ENCODE data around the gene CSF2RB. TPM values are rescaled to one million over a fixed set of nuclear protein-coding genes. Genes with fewer than 3 reads are reported as not detected.

Gene CSF2RB
- total RNA-seq, 2 experiments from 2014 or later = 0.22 to 0.48 TPM

GRCh38 chr22:36948273-36949225 lies 35.1 kb downstream of the CSF2RB start:
- Mint-ChIP-seq H3K4me1 (ENCODE audit: low read depth) (peaks cover 3% of the 10 kb centered on the region), H3K4me3 (no peak overlapping the region), H3K9me3 (no peaks in the 10 kb centered on the region), H3K27ac (no peak overlapping the region), H3K36me3 (no peaks in the 10 kb centered on the region), H3K27me3 (peaks cover 4% of the 10 kb centered on the region)
- POLR2A ChIA-PET = no interaction called here
- intact Hi-C loops (cut with micrococcal nuclease) = no loop called here
- CTCF ChIA-PET = no interaction called here
- peak; percentile 1 for DNase-seq

- Mint-ChIP-seq H3K27me3 (peaks cover 8% of the 10 kb centered on the region), H3K36me3 (no peaks in the 10 kb centered on the region), H3K27ac (no peak overlapping the region), H3K4me3 (no peak overlapping the region), H3K9me3 (no peaks in the 10 kb centered on the region), H3K4me1 (ENCODE audit: low read depth) (peaks cover 11% of the 10 kb centered on the region)
- ChIA-PET POLR2A (no interaction called here), CTCF (no interaction called here)
- DNase-seq = no peak
- intact Hi-C loops (cut with micrococcal nuclease) = no loop called here
Observed at GRCh38 chr22:36950797-36951590, 37.6 kb downstream of the CSF2RB start.

GRCh38 chr22:36951746-36952145 lies 38.3 kb downstream of the CSF2RB start:
- Mint-ChIP-seq H3K27ac (no peak overlapping the region), H3K4me3 (no peak overlapping the region), H3K36me3 (no peaks in the 10 kb centered on the region), H3K4me1 (ENCODE audit: low read depth) (peaks cover 10% of the 10 kb centered on the region), H3K27me3 (peaks cover 8% of the 10 kb centered on the region), H3K9me3 (peaks cover 5% of the 10 kb centered on the region)
- intact Hi-C loops (cut with micrococcal nuclease) = no loop called here
- ChIA-PET POLR2A (no interaction called here), CTCF (no interaction called here)
- no peak for DNase-seq

- H3K9me3 Mint-ChIP-seq = peaks cover 7% of the 10 kb centered on the region
- CTCF ChIA-PET = interaction anchor here (0.8 to 1.4 kb wide), 2 partner anchors 15 to 97 kb away, joined by 3 to 4 read pairs; no protein-coding TSS in a partner anchor
- H3K36me3 Mint-ChIP-seq = no peaks in the 10 kb centered on the region
- H3K4me3 Mint-ChIP-seq = no peak overlapping the region
- H3K27me3 Mint-ChIP-seq = peaks cover 8% of the 10 kb centered on the region
- POLR2A ChIA-PET = no interaction called here
- intact Hi-C loops (cut with micrococcal nuclease) = no loop called here
- DNase-seq = no peak
- H3K4me1 Mint-ChIP-seq (ENCODE audit: low read depth) = peaks cover 8% of the 10 kb centered on the region
- H3K27ac Mint-ChIP-seq = no peak overlapping the region
Observed at GRCh38 chr22:36953239-36954080, 40.0 kb downstream of the CSF2RB start.

- no peak overlapping the region for H3K27ac Mint-ChIP-seq
- CTCF ChIA-PET = interaction anchor here (1.4 kb wide), 1 partner anchor 98 kb away, joined by 4 read pairs; no protein-coding TSS in a partner anchor
- peaks cover 7% of the 10 kb centered on the region for H3K9me3 Mint-ChIP-seq
- H3K4me1 Mint-ChIP-seq (ENCODE audit: low read depth) = peaks cover 8% of the 10 kb centered on the region
- peaks cover 8% of the 10 kb centered on the region for H3K27me3 Mint-ChIP-seq
- POLR2A ChIA-PET = no interaction called here
- H3K4me3 Mint-ChIP-seq = no peak overlapping the region
- H3K36me3 Mint-ChIP-seq = no peaks in the 10 kb centered on the region
- DNase-seq = peak; percentile 22
- intact Hi-C loops (cut with micrococcal nuclease) = no loop called here
Observed at GRCh38 chr22:36954251-36955014, 41.0 kb downstream of the CSF2RB start.

DNA sequence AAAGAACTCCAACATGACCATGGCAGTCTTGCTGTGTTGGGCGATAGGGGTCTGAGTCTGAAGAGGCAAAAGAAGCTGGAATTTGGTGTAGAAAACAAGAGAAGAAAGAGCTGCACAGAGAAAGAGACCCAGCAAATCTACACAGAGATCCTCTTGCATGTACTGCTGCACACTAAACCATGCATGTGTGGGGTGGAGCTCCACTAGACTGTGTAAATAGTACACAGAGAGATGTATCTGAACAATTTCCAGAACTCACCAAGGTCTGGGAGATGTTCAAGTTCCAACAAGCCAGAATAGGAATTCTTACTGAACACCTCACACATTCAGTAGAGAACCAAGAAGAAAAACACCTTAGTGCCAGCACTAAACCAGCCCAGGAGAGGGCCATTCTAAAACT lies 42.3 kb downstream of the CSF2RB start:
- peaks cover 8% of the 10 kb centered on the region for H3K27me3 Mint-ChIP-seq
- DNase-seq = no peak
- intact Hi-C loops (cut with micrococcal nuclease) = no loop called here
- ChIA-PET POLR2A (no interaction called here), CTCF (interaction anchor here (1.8 kb wide), 1 partner anchor 99 kb away, joined by 5 read pairs; no protein-coding TSS in a partner anchor)
- H3K36me3 Mint-ChIP-seq = no peaks in the 10 kb centered on the region
- H3K4me1 Mint-ChIP-seq (ENCODE audit: low read depth) = peaks cover 8% of the 10 kb centered on the region
- no peak overlapping the region for H3K4me3 Mint-ChIP-seq
- peaks cover 7% of the 10 kb centered on the region for H3K9me3 Mint-ChIP-seq
- no peak overlapping the region for H3K27ac Mint-ChIP-seq

DNA sequence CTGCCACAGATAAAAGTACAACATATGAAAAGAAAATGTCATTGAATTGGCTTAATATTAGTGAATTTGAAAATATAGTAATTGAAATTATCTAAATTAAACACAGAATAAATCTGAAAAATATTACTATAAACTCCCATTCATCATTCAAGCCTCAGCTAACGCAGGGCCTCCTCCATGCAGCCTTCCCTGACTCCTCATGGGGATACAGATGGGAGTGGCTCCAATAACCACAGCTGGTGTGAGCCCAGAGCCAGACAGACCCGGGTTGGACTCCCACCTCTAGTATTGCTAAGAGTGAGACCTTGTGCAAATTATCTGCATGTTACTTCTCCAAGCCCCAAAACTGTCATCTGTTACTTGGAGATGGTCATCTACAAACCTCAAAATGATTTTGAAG lies 44.9 kb downstream of the CSF2RB start:
- CTCF ChIA-PET = interaction anchor here (1.3 kb wide), 1 partner anchor 101 kb away, joined by 4 read pairs; no protein-coding TSS in a partner anchor
- POLR2A ChIA-PET = no interaction called here
- Mint-ChIP-seq H3K27ac (no peak overlapping the region), H3K27me3 (peaks cover 13% of the 10 kb centered on the region), H3K4me1 (ENCODE audit: low read depth) (peaks cover 8% of the 10 kb centered on the region), H3K9me3 (peaks cover 7% of the 10 kb centered on the region), H3K36me3 (no peaks in the 10 kb centered on the region), H3K4me3 (no peak overlapping the region)
- intact Hi-C loops (cut with micrococcal nuclease) = no loop called here
- DNase-seq = no peak

DNA sequence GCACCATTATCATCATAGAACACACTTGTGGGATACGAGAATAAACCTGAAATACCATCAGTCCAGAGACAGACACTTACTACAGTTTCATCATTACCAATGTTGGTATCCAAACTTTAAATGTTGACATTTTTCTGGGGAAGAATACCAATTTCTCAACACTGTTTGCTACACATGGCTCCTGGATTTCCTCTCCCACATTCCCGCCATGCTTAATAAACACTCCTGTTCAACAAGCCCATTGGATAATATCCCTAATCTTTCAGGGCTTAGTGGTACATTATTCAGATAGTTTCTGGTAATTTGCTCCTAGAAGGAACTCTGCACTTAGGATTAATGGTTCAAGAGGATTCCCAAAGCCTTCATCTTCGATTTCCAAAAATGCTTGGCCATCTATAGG lies 48.2 kb downstream of the CSF2RB start:
- Mint-ChIP-seq H3K27me3 (peaks cover 8% of the 10 kb centered on the region), H3K27ac (no peak overlapping the region), H3K4me3 (no peak overlapping the region), H3K4me1 (ENCODE audit: low read depth) (no peaks in the 10 kb centered on the region), H3K36me3 (no peaks in the 10 kb centered on the region), H3K9me3 (peaks cover 4% of the 10 kb centered on the region)
- no peak for DNase-seq
- ChIA-PET POLR2A (no interaction called here), CTCF (interaction anchor here (0.9 to 2.1 kb wide), 5 partner anchors 15 to 180 kb away, joined by 3 to 8 read pairs (median 4); no protein-coding TSS in a partner anchor)
- intact Hi-C loops (cut with micrococcal nuclease) = no loop called here

DNA sequence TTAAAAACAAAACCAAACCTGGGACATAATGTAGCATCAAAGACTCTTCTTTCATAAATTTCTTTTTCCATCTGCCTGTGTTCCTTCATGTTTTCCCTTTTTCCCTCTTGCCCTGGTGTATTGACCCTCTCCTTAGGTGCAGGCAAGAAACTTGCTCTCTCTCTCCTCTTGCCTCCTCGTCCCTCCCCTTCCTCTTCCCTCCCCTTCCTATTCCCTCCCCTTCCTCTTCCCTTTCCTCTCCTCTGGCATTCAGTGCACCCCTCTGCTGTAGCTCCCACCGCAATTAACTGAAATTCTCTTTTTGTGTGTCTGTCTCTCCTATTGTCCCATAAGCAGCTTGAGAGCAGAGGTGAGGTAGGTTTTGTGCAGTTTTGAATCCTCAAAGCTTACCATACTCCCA lies 49.9 kb downstream of the CSF2RB start:
- Mint-ChIP-seq H3K4me1 (ENCODE audit: low read depth) (no peaks in the 10 kb centered on the region), H3K9me3 (no peaks in the 10 kb centered on the region), H3K27ac (no peak overlapping the region), H3K4me3 (no peak overlapping the region), H3K27me3 (peaks cover 8% of the 10 kb centered on the region), H3K36me3 (no peaks in the 10 kb centered on the region)
- POLR2A ChIA-PET = no interaction called here
- intact Hi-C loops (cut with micrococcal nuclease) = no loop called here
- CTCF ChIA-PET = interaction anchor here (1.7 kb wide), 1 partner anchor 14 kb away, joined by 5 read pairs; no protein-coding TSS in a partner anchor
- DNase-seq = no peak

GRCh38 chr22:36964106-36964505 lies 50.7 kb downstream of the CSF2RB start:
- no peaks in the 10 kb centered on the region for H3K4me1 Mint-ChIP-seq (ENCODE audit: low read depth)
- H3K36me3 Mint-ChIP-seq = no peaks in the 10 kb centered on the region
- CTCF ChIA-PET = interaction anchor here (0.8 to 5.6 kb wide), 3 partner anchors 13 to 206 kb away, joined by 3 to 30 read pairs (median 3); no protein-coding TSS in a partner anchor
- peaks cover 8% of the 10 kb centered on the region for H3K27me3 Mint-ChIP-seq
- DNase-seq = no peak
- POLR2A ChIA-PET = no interaction called here
- H3K4me3 Mint-ChIP-seq = no peak overlapping the region
- intact Hi-C loops (cut with micrococcal nuclease) = no loop called here
- no peak overlapping the region for H3K27ac Mint-ChIP-seq
- no peaks in the 10 kb centered on the region for H3K9me3 Mint-ChIP-seq

DNA sequence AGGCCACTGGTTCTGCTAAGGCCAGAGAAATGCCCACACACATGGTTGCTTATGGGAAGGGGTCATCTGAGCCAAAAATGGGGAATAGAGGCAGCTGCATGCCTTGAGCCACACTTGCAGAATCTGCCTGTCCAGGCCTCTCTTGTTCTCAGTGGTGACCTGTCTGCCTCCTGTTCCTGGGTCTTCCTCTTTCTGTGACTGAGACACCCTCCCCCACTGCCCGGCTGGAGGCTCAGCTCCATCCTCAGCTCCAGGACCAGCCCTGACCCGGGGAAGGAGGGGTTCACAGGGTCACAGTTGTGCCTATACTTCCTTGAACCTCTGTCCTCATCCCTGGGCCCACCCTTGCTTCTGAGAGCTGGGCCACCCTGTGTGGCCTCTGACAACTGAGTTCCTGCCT lies 52.3 kb downstream of the CSF2RB start:
- CTCF ChIA-PET = interaction anchor here (1.0 to 5.6 kb wide), 2 partner anchors 12 to 209 kb away, joined by 3 to 30 read pairs; no protein-coding TSS in a partner anchor
- Mint-ChIP-seq H3K27ac (no peak overlapping the region), H3K9me3 (no peaks in the 10 kb centered on the region), H3K27me3 (peaks cover 8% of the 10 kb centered on the region), H3K36me3 (no peaks in the 10 kb centered on the region), H3K4me3 (no peak overlapping the region), H3K4me1 (ENCODE audit: low read depth) (no peaks in the 10 kb centered on the region)
- POLR2A ChIA-PET = no interaction called here
- DNase-seq = no peak
- intact Hi-C loops (cut with micrococcal nuclease) = no loop called here
